Chondrocyte (in vitro differentiated cells): ENCODE measurements around the gene ZNF747. TPM values are rescaled to one million over a fixed set of nuclear protein-coding genes. Genes with fewer than 3 reads are reported as not detected.
A peak's percentile ranks its signal among the peaks of the same experiment; 100 is the strongest.

Source experiments
- DNase-seq: peaks from one replicate; pipeline ENCODE4 v3.0.0; 2021; ENCODE audit warnings: mixed read lengths, low spot score
- H3K27ac Mint-ChIP-seq: one replicate; pipeline ENCODE4 v1.8.0; 2021; ENCODE audit warnings: mild to moderate bottlenecking, moderate library complexity, mixed read lengths; ENCODE audit not compliant: unreplicated experiment
- H3K27me3 Mint-ChIP-seq: 2 replicates; pipeline ENCODE4 v1.8.0; 2021; ENCODE audit warnings: low read depth, mixed read lengths
- H3K36me3 Mint-ChIP-seq: 2 replicates; pipeline ENCODE4 v1.8.0; 2021; ENCODE audit warnings: low read depth, mixed read lengths
- H3K4me1 Mint-ChIP-seq: 2 replicates; pipeline ENCODE4 v1.8.0; 2021; ENCODE audit warnings: low read depth, mild to moderate bottlenecking, mixed read lengths
- H3K4me3 Mint-ChIP-seq: one replicate; pipeline ENCODE4 v1.8.0; 2021; ENCODE audit warnings: mild to moderate bottlenecking, moderate library complexity, mixed read lengths; ENCODE audit not compliant: unreplicated experiment
- H3K9me3 Mint-ChIP-seq: 2 replicates; pipeline ENCODE4 v1.8.0; 2021; ENCODE audit warnings: low read depth, mixed read lengths
- total RNA-seq: library from RNA; stranded (reverse); gene quantifications from 3 replicates; pipeline ENCODE4 v1.2.1, GENCODE V29; 2021
- TF ChIP-seq, protein P1 (sequence below): fragments of 200-600 bp; sonication (generic); IDR thresholded peaks from 2 replicates; pipeline ENCODE4 v1.5.0; 2021; ENCODE audit warnings: antibody characterized with exemption, mild to moderate bottlenecking, moderate library complexity

ZNF747 gene
- total RNA-seq, 1 donor from 2014 or later = 6.7 TPM

- no peaks in the 10 kb centered on the region for H3K9me3 Mint-ChIP-seq
- no peaks in the 10 kb centered on the region for H3K36me3 Mint-ChIP-seq
- no peaks in the 10 kb centered on the region for H3K27me3 Mint-ChIP-seq
- DNase-seq = no peak
- H3K27ac Mint-ChIP-seq = peak overlapping the region; percentile 32
- no peak overlapping the region for H3K4me3 Mint-ChIP-seq
- H3K4me1 Mint-ChIP-seq = peaks cover 16% of the 10 kb centered on the region
- TF ChIP-seq, protein P1, sequence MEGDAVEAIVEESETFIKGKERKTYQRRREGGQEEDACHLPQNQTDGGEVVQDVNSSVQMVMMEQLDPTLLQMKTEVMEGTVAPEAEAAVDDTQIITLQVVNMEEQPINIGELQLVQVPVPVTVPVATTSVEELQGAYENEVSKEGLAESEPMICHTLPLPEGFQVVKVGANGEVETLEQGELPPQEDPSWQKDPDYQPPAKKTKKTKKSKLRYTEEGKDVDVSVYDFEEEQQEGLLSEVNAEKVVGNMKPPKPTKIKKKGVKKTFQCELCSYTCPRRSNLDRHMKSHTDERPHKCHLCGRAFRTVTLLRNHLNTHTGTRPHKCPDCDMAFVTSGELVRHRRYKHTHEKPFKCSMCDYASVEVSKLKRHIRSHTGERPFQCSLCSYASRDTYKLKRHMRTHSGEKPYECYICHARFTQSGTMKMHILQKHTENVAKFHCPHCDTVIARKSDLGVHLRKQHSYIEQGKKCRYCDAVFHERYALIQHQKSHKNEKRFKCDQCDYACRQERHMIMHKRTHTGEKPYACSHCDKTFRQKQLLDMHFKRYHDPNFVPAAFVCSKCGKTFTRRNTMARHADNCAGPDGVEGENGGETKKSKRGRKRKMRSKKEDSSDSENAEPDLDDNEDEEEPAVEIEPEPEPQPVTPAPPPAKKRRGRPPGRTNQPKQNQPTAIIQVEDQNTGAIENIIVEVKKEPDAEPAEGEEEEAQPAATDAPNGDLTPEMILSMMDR = no peak
Measured at GRCh38 chr16:30567991-30568638, 33.5 kb upstream of the ZNF747 start.

- Mint-ChIP-seq H3K27ac (no peak overlapping the region), H3K36me3 (no peaks in the 10 kb centered on the region), H3K27me3 (no peaks in the 10 kb centered on the region), H3K4me1 (peaks cover 13% of the 10 kb centered on the region), H3K9me3 (no peaks in the 10 kb centered on the region), H3K4me3 (no peak overlapping the region)
- DNase-seq = no peak
- TF ChIP-seq, protein P1 = no peak
Measured at GRCh38 chr16:30567160-30567990, 32.7 kb upstream of the ZNF747 start.

- H3K4me1 Mint-ChIP-seq = peaks cover 9% of the 10 kb centered on the region
- H3K36me3 Mint-ChIP-seq = no peaks in the 10 kb centered on the region
- H3K27ac Mint-ChIP-seq = no peak overlapping the region
- TF ChIP-seq, protein P1 = no peak
- H3K9me3 Mint-ChIP-seq = no peaks in the 10 kb centered on the region
- no peak for DNase-seq
- H3K27me3 Mint-ChIP-seq = no peaks in the 10 kb centered on the region
- H3K4me3 Mint-ChIP-seq = no peak overlapping the region
Measured at GRCh38 chr16:30566531-30566930, 31.9 kb upstream of the ZNF747 start.

GRCh38 chr16:30565984-30566383 is 31.3 kb upstream of the ZNF747 start:
- Mint-ChIP-seq H3K36me3 (no peaks in the 10 kb centered on the region), H3K4me1 (peaks cover 6% of the 10 kb centered on the region), H3K27ac (no peak overlapping the region), H3K9me3 (no peaks in the 10 kb centered on the region), H3K27me3 (no peaks in the 10 kb centered on the region), H3K4me3 (no peak overlapping the region)
- no peak for DNase-seq
- TF ChIP-seq, protein P1 = no peak

DNA sequence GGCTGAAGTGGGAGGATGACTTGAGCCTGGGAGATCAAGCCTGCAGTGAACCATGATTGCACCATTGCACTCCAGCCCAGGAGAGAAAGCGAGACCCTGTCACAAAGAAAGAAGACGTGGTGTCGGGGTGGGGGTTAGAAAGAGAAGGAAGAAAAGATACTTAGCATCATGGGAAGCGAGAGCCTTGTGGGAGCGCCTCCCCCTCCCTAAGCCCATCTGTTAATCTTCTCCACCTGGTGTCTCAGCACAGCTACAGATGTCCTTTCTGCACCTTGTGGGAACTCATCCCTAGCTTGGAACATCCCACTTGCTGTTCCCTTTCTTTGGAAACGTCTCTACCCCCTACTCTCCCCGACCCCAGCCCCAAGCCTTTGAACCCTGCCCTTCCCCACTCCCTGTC is 30.9 kb upstream of the ZNF747 start:
- no peak overlapping the region for H3K27ac Mint-ChIP-seq
- no peaks in the 10 kb centered on the region for H3K27me3 Mint-ChIP-seq
- no peaks in the 10 kb centered on the region for H3K9me3 Mint-ChIP-seq
- no peaks in the 10 kb centered on the region for H3K36me3 Mint-ChIP-seq
- no peak overlapping the region for H3K4me3 Mint-ChIP-seq
- no peak for DNase-seq
- peaks cover 3% of the 10 kb centered on the region for H3K4me1 Mint-ChIP-seq
- TF ChIP-seq, protein P1 = no peak
